Hepatocyte (in vitro differentiated cells): ENCODE results near the gene TNFRSF17.

Experiments
- CTCF ChIP-seq: fragments of 200-600 bp; sonication (generic); IDR thresholded peaks from 2 replicates; pipeline ENCODE4 v1.5.1; 2016; ENCODE audit warnings: antibody characterized with exemption, mild to moderate bottlenecking; ENCODE audit not compliant: poor library complexity
- EZH2 ChIP-seq: fragments of 200-600 bp; sonication (generic); IDR thresholded peaks from 2 replicates; pipeline ENCODE4 v1.6.1; 2016; ENCODE audit warnings: antibody characterized with exemption, mild to moderate bottlenecking, borderline replicate concordance

GRCh38 chr16:11956558-11956957 lies 8.5 kb upstream of the TNFRSF17 start:
- TF ChIP-seq CTCF: no peak
- TF ChIP-seq EZH2: no peak
